Activated CD4-positive, alpha-beta T cell treated with anti-CD3 and anti-CD28 coated beads, Interleukin-2, amount 50 U/mL, for 16 hours (primary cell): Measurements from ENCODE around the gene ATXN1.
A peak's percentile ranks its signal among the peaks of the same experiment; 100 is the strongest.
"Not testable (repeated sequence)": the region's sequence is repeated elsewhere in the genome, so short reads cannot be mapped to it uniquely, and the experiment has no call there.

Source experiments
- DNase-seq: peaks from one replicate; pipeline ENCODE4 v3.0.0-alpha.2; 2020

The ATXN1 gene

GRCh38 chr6:16718356-16718755 lies 42.9 kb downstream of the ATXN1 start:
- no peak for DNase-seq

- DNase-seq = no peak
Measured at GRCh38 chr6:16717275-16717942, 43.9 kb downstream of the ATXN1 start.

- DNase-seq = no peak
Measured at GRCh38 chr6:16716321-16716858, 44.9 kb downstream of the ATXN1 start.

- DNase-seq = no peak
Measured at GRCh38 chr6:16713597-16713996, 47.7 kb downstream of the ATXN1 start.

GRCh38 chr6:16712931-16713484 lies 48.3 kb downstream of the ATXN1 start:
- peak; percentile 89 for DNase-seq

GRCh38 chr6:16712255-16712930 lies 48.9 kb downstream of the ATXN1 start:
- DNase-seq = peak; percentile 86

GRCh38 chr6:16711546-16712254 lies 49.6 kb downstream of the ATXN1 start:
- DNase-seq = peak; percentile 74

GRCh38 chr6:16706911-16707783 lies 54.1 kb downstream of the ATXN1 start:
- DNase-seq = no peak

- not testable (repeated sequence) for DNase-seq
Measured at GRCh38 chr6:16706491-16706890, 54.8 kb downstream of the ATXN1 start.

GRCh38 chr6:16706029-16706428 lies 55.2 kb downstream of the ATXN1 start:
- DNase-seq = no peak

- DNase-seq = no peak
Measured at GRCh38 chr6:16705081-16705993, 55.9 kb downstream of the ATXN1 start.

- DNase-seq = peak; percentile 90
Measured at GRCh38 chr6:16704401-16705045, 56.7 kb downstream of the ATXN1 start.

- not testable (repeated sequence) for DNase-seq
Measured at GRCh38 chr6:16702627-16703378, 58.5 kb downstream of the ATXN1 start.

GRCh38 chr6:16700916-16701234 lies 60.4 kb downstream of the ATXN1 start:
- no peak for DNase-seq

- peak; percentile 61 for DNase-seq
Measured at GRCh38 chr6:16700202-16700915, 60.9 kb downstream of the ATXN1 start.

GRCh38 chr6:16698997-16699868 lies 62.0 kb downstream of the ATXN1 start:
- DNase-seq = peak; percentile 85

- no peak for DNase-seq
Measured at GRCh38 chr6:16698162-16698533, 63.1 kb downstream of the ATXN1 start.

GRCh38 chr6:16697437-16698161 lies 63.7 kb downstream of the ATXN1 start:
- DNase-seq = no peak
